Adrenal gland (tissue), 12 donors: ENCODE data around the gene RBP7. TPM values are rescaled to one million over a fixed set of nuclear protein-coding genes. Genes with fewer than 3 reads are reported as not detected.

Experiments used
- DNase-seq, 7 donors: peaks; one replicate each; pipeline ENCODE4 v3.0.0-alpha.2; 2019 to 2020
- H3K27ac ChIP-seq, 5 donors: fragments of 200-600 bp; sonication (generic) in 4 of 5; 1 replicate in 3 of 5; 2 replicates in 2 of 5; pipeline versions ENCODE4 v1.5.1 to v1.8.0; 2016 to 2020; ENCODE audit warnings: mild to moderate bottlenecking in 1 of 5
- H3K27me3 ChIP-seq: fragments of 200-600 bp; 2 replicates; pipeline ENCODE4 v1.8.0; 2021
- H3K36me3 ChIP-seq, 2 donors: fragments of 200-600 bp; replicated peaks in 1 of 2; 1 replicate in 1 of 2; 2 replicates in 1 of 2; pipeline versions ENCODE4 v1.5.1 to v1.8.0; 2018 to 2022
- H3K4me1 ChIP-seq, 2 donors: fragments of 200-600 bp; replicated peaks in 1 of 2; 1 replicate in 1 of 2; 2 replicates in 1 of 2; pipeline versions ENCODE4 v1.5.1 to v1.8.0; 2018 to 2021
- H3K4me3 ChIP-seq, 4 donors: fragments of 200-600 bp; sonication (generic) in 3 of 4; one replicate each; pipeline ENCODE4 v1.5.1; 2016 to 2018
- H3K9me3 ChIP-seq, 3 donors: fragments of 200-600 bp; sonication (generic) in 1 of 3; replicated peaks in 1 of 3; 1 replicate in 2 of 3; 2 replicates in 1 of 3; pipeline versions ENCODE4 v1.5.1 to v1.8.0; 2016 to 2021
- CTCF ChIP-seq, 6 experiments: fragments of 450-650 bp in 4 of 6; fragments of 200-600 bp in 2 of 6; sonication (generic) in 1 of 6; IDR thresholded peaks; 1 replicate in 5 of 6; 2 replicates in 1 of 6; pipeline versions ENCODE4 v1.5.1 to v1.8.0; 2016 to 2021; ENCODE audit warnings: antibody characterized with exemption in 6 of 6, mild to moderate bottlenecking in 2 of 6, moderate library complexity in 1 of 6
- POLR2A ChIP-seq, 2 donors: fragments of 450-650 bp; IDR thresholded peaks; one replicate each; pipeline ENCODE4 v1.6.1; 2017; ENCODE audit warnings: antibody characterized with exemption in 2 of 2, mild to moderate bottlenecking in 2 of 2, moderate library complexity in 1 of 2
- WGBS, 4 donors: extraction: QIAGEN DNeasy Blood & Tissue Kit in 2 of 4; methylation state at CpG; one replicate each; pipeline versions ENCODE4 v1.1.5 to v1.1.7; 2013 to 2017; 5-methylcytosine and 5-hydroxymethylcytosine counted together
- intact Hi-C, 2 donors: fragments of 100-400 bp; cut with DNase I; formaldehyde crosslinking; loops; one replicate each; pipeline versions ENCODE4 v1.14.1 to v1.15.0; 2022 to 2023
- polyA plus RNA-seq, 3 donors: library from polyadenylated mRNA; stranded (reverse); fragments of 200-250 nt in 2 of 3; fragments of 350-450 nt in 1 of 3; fragmentation: Illumina TruSeq in 1 of 3; extraction: RNeasy Lipid Tissue Mini Kit (QIAGEN cat#74804) in 1 of 3; gene quantifications; one replicate each; pipeline ENCODE4 v1.2.3, GENCODE V29; 2013 to 2014
- total RNA-seq, 9 donors: library from RNA; depleted of rRNA in 4 of 9; stranded (reverse); fragments of >200 nt in 4 of 9; fragments of 120-200 nt in 1 of 9; fragmentation: NEBNext Ultra II Directional in 1 of 9; extraction: Animal tissue kit (Norgen Biotek cat#: 25700) in 1 of 9; gene quantifications; one replicate each; pipeline versions ENCODE4 v1.1.0 to v1.2.4, GENCODE V29; 2013 to 2023
- donor health status: healthy with polysubstance abuse.
- donor health status: Bipolar disorder and iron deficiency.
- donor health status: DM: yes; HTN: yes; CAD: no.
- donor health status: DM: no; HTN: no; CAD: no.
- donor health status: DM: no; HTN: no; CAD: no.
- donor health status: DM: yes; HTN: yes; CAD: no.

Gene RBP7
- total and polyA plus RNA-seq, 12 donors, result 1.4 to 52.6 (median 12.2) TPM

- 39 to 58% (median 47%) methylated on average over 4 of the region's 4 CpGs for WGBS, 4 donors
Measured at GRCh38 chr1:10057343-10057742, 60.3 kb downstream of the RBP7 start.

GRCh38 chr1:10057796-10058195 lies 60.8 kb downstream of the RBP7 start:
- no peaks in the 10 kb centered on the region for H3K36me3 ChIP-seq
- H3K27me3 ChIP-seq, result no peaks in the 10 kb centered on the region
- H3K4me1 ChIP-seq, result peaks cover 11 to 40% of the 10 kb centered on the region in 2 donors
- no peak overlapping the region for H3K4me3 ChIP-seq
- TF ChIP-seq CTCF (IDR thresholded peaks at IDR 0.05) (no peak), POLR2A (IDR thresholded peaks at IDR 0.05) (no peak)
- intact Hi-C loops, result no loop called here
- 62 to 79% (median 73%) methylated on average over 5 of the region's 5 CpGs for WGBS, 4 donors
- no peak for DNase-seq
- H3K27ac ChIP-seq, result peak overlapping the region in 3 of 5 donors; percentile 43 to 61 (median 50)
- H3K9me3 ChIP-seq, result no peaks in the 10 kb centered on the region

More at GRCh38 chr1:10057343-10057742, 60.3 kb downstream of the RBP7 start:
- intact Hi-C loops, result no loop called here
- TF ChIP-seq POLR2A (IDR thresholded peaks at IDR 0.05) (peak in 1 of 2 donors; percentile 24), CTCF (IDR thresholded peaks at IDR 0.05) (no peak)
- Histone ChIP-seq H3K27ac (peak overlapping the region in 2 of 5 donors; percentile 43 to 50), H3K9me3 (no peaks in the 10 kb centered on the region), H3K4me1 (peaks cover 11 to 40% of the 10 kb centered on the region in 2 donors), H3K36me3 (no peaks in the 10 kb centered on the region), H3K4me3 (no peak overlapping the region), H3K27me3 (no peaks in the 10 kb centered on the region)
- DNase-seq, result peak; percentile 47 to 84 (median 72)

GRCh38 chr1:10059342-10059718 lies 62.3 kb downstream of the RBP7 start:
- H3K4me3 ChIP-seq, result no peak overlapping the region
- no peak for TF ChIP-seq CTCF (IDR thresholded peaks at IDR 0.05)
- TF ChIP-seq POLR2A (IDR thresholded peaks at IDR 0.05), result no peak
- DNase-seq, result no peak
- intact Hi-C loops, result no loop called here
- H3K4me1 ChIP-seq, result peaks cover 11 to 45% of the 10 kb centered on the region in 2 donors
- H3K36me3 ChIP-seq, result no peaks in the 10 kb centered on the region
- no peaks in the 10 kb centered on the region for H3K27me3 ChIP-seq
- no peak overlapping the region for H3K27ac ChIP-seq
- H3K9me3 ChIP-seq, result no peaks in the 10 kb centered on the region
- WGBS, 4 donors, result 89 to 100% (median 95%) methylated on average over 1 to 8 of the region's 8 CpGs

- DNase-seq, result no peak
- intact Hi-C loops, result no loop called here
- no peaks in the 10 kb centered on the region for H3K36me3 ChIP-seq
- no peak overlapping the region for H3K27ac ChIP-seq
- TF ChIP-seq POLR2A (IDR thresholded peaks at IDR 0.05) (no peak), CTCF (IDR thresholded peaks at IDR 0.05) (no peak)
- WGBS, 4 donors, result 90 to 93% (median 92%) methylated on average over 8 of the region's 8 CpGs
- no peaks in the 10 kb centered on the region for H3K27me3 ChIP-seq
- no peaks in the 10 kb centered on the region for H3K9me3 ChIP-seq
- H3K4me1 ChIP-seq, result peaks cover 15 to 47% of the 10 kb centered on the region in 2 donors
- no peak overlapping the region for H3K4me3 ChIP-seq
Measured at GRCh38 chr1:10060311-10061100, 63.5 kb downstream of the RBP7 start.
